ENCODE results near the gene ELSPBP1. TPM values are rescaled to one million over a fixed set of nuclear protein-coding genes. Genes with fewer than 3 reads are reported as not detected.

ELSPBP1 gene
- not detected for total RNA-seq (2021; ENCODE audit: unreplicated experiment)
- polyA plus RNA-seq (2012) = not detected in 2 replicates
- percentile 3 among the genes with signal in this experiment for Bru-seq, nascent RNA
- BruChase-seq, experiment 1, labeled RNA remaining after a 6-hour chase = not detected
- percentile 3 among the genes with signal in this experiment for BruChase-seq, experiment 2, labeled RNA remaining after a 2-hour chase
- long read RNA-seq = 0 reads

DNA sequence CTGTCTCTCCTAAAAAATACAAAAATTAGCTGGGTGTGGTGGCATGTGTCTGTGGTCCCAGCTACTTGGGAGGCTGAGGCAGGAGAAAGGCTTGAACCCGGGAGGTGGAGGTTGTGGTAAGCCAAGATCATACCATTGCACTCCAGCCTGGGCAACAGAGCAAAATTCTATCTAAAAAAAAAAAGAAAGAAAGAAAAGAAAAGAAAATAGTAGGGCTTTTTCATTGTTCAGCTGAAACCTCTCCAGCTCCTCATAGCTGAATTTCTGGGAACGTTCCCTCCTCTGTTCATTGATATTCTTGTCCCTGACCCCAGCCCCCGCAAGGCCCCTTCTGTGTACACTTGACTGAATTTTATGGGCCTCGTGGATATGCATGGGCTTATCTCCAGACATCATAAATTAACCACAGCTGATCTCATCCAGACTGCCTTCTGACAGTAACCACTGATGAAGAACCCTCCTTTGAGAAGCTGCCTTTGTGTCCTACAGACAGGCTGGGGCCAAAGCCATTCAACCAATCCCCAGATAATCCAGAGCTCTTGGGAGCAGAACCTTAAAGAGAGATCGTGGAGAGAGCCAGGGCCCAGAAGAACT lies at the start of gene ELSPBP1:
TSS of gene ELSPBP1 (plus strand) at position 424 of the 594 bp plus-strand sequence. CDS start 14,036 bp downstream, outside the sequence.
- BruUV-seq (replicated peaks) = no TSS peak
- Histone ChIP-seq H3K9me3 (ENCODE audit: control insufficient read depth in 1 of 2, insufficient read depth in 1 of 2, low read depth in 1 of 2, low read length in 2 of 2) (no peaks in the 10 kb centered on the region), H3K4me3 (replicated peaks in 1 of 2; ENCODE audit: low read depth in 1 of 2, low read length in 2 of 2) (no peak within 1 kb of the TSS), H3K27ac (ENCODE audit: low read depth, low read length) (no peak within 1 kb of the TSS), H3K27me3 (ENCODE audit: insufficient read depth, low read length) (no peaks in the 10 kb centered on the region), H3K79me2 (ENCODE audit: insufficient read depth, low read length) (no peaks in the 10 kb centered on the region), H3K36me3 (ENCODE audit: control insufficient read depth in 1 of 2, insufficient read depth in 2 of 2, low read length in 2 of 2) (no peaks in the 10 kb centered on the region), H2AFZ (ENCODE audit: low read depth, low read length, poor library complexity, severe bottlenecking) (no peak within 1 kb of the TSS), H4K20me1 (ENCODE audit: insufficient read depth) (no peaks in the 10 kb centered on the region), H3K4me1 (ENCODE audit: control insufficient read depth in 1 of 2, insufficient read depth in 2 of 2, low read length in 2 of 2) (no peaks in the 10 kb centered on the region), H3K9me2 (ENCODE audit: insufficient read depth) (0 out of 2 replicates have a peak, but pooled peaks cover 4% of the 10 kb centered on the region), H3K9ac (ENCODE audit: low read length) (no peak within 1 kb of the TSS), H3K4me2 (ENCODE audit: low read length) (no peak within 1 kb of the TSS)
- intact Hi-C loops (cut with micrococcal nuclease) = no loop called here
- ATAC-seq (no peak), DNase-seq (ENCODE audit: low read depth, low spot score) (no peak)
- POLR2A ChIA-PET = no interaction called here
- RAD21 ChIA-PET (ENCODE audit: low non-redundant PET in 1 of 2, low total read pairs in 2 of 2, uncharacterized antibody in 2 of 2, unreplicated experiment in 2 of 2) = no interaction called here
- TF ChIP-seq POLR2A (IDR thresholded peaks at IDR 0.05; ENCODE audit: borderline replicate concordance, extremely low read depth, insufficient read depth, insufficient read length) (no peak), TCF7L2 (IDR thresholded peaks at IDR 0.05; ENCODE audit: borderline replicate concordance, extremely low read depth, insufficient read depth, insufficient read length) (no peak), SIN3A (IDR thresholded peaks at IDR 0.05; ENCODE audit: low read depth) (no peak), EGR1 (IDR thresholded peaks at IDR 0.05; ENCODE audit: low read depth) (no peak), SRF (IDR thresholded peaks at IDR 0.05; ENCODE audit: low read depth) (no peak), FOSL1 (IDR thresholded peaks at IDR 0.05; ENCODE audit: low read depth) (no peak), ELF1 (IDR thresholded peaks at IDR 0.05; ENCODE audit: borderline replicate concordance, low read depth) (no peak), POLR2AphosphoS5 (IDR thresholded peaks at IDR 0.05; ENCODE audit: low read depth, low read length) (no peak), SP1 (IDR thresholded peaks at IDR 0.05; ENCODE audit: low read depth) (no peak), JUND (IDR thresholded peaks at IDR 0.05) (no peak), YY1 (IDR thresholded peaks at IDR 0.05; ENCODE audit: extremely low read depth, insufficient replicate concordance, low read depth, low read length) (no peak), ZNF274 (IDR thresholded peaks at IDR 0.05; ENCODE audit: low read depth, low read length) (no peak)
- TF ChIP-seq, protein P1, sequence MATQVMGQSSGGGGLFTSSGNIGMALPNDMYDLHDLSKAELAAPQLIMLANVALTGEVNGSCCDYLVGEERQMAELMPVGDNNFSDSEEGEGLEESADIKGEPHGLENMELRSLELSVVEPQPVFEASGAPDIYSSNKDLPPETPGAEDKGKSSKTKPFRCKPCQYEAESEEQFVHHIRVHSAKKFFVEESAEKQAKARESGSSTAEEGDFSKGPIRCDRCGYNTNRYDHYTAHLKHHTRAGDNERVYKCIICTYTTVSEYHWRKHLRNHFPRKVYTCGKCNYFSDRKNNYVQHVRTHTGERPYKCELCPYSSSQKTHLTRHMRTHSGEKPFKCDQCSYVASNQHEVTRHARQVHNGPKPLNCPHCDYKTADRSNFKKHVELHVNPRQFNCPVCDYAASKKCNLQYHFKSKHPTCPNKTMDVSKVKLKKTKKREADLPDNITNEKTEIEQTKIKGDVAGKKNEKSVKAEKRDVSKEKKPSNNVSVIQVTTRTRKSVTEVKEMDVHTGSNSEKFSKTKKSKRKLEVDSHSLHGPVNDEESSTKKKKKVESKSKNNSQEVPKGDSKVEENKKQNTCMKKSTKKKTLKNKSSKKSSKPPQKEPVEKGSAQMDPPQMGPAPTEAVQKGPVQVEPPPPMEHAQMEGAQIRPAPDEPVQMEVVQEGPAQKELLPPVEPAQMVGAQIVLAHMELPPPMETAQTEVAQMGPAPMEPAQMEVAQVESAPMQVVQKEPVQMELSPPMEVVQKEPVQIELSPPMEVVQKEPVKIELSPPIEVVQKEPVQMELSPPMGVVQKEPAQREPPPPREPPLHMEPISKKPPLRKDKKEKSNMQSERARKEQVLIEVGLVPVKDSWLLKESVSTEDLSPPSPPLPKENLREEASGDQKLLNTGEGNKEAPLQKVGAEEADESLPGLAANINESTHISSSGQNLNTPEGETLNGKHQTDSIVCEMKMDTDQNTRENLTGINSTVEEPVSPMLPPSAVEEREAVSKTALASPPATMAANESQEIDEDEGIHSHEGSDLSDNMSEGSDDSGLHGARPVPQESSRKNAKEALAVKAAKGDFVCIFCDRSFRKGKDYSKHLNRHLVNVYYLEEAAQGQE (IDR thresholded peaks at IDR 0.05; ENCODE audit: low read depth) = no peak
- TF ChIP-seq, protein P2, sequence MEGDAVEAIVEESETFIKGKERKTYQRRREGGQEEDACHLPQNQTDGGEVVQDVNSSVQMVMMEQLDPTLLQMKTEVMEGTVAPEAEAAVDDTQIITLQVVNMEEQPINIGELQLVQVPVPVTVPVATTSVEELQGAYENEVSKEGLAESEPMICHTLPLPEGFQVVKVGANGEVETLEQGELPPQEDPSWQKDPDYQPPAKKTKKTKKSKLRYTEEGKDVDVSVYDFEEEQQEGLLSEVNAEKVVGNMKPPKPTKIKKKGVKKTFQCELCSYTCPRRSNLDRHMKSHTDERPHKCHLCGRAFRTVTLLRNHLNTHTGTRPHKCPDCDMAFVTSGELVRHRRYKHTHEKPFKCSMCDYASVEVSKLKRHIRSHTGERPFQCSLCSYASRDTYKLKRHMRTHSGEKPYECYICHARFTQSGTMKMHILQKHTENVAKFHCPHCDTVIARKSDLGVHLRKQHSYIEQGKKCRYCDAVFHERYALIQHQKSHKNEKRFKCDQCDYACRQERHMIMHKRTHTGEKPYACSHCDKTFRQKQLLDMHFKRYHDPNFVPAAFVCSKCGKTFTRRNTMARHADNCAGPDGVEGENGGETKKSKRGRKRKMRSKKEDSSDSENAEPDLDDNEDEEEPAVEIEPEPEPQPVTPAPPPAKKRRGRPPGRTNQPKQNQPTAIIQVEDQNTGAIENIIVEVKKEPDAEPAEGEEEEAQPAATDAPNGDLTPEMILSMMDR (IDR thresholded peaks at IDR 0.05 in 2 of 3, conservative IDR thresholded peaks at IDR 0.05 in 1 of 3; ENCODE audit: borderline replicate concordance in 1 of 3, insufficient read depth in 1 of 3, low read depth in 2 of 3, low read length in 2 of 3) = no peak
- TF ChIP-seq, protein P3, sequence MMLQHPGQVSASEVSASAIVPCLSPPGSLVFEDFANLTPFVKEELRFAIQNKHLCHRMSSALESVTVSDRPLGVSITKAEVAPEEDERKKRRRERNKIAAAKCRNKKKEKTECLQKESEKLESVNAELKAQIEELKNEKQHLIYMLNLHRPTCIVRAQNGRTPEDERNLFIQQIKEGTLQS (IDR thresholded peaks at IDR 0.05) = no peak
- TF ChIP-seq, protein P4, sequence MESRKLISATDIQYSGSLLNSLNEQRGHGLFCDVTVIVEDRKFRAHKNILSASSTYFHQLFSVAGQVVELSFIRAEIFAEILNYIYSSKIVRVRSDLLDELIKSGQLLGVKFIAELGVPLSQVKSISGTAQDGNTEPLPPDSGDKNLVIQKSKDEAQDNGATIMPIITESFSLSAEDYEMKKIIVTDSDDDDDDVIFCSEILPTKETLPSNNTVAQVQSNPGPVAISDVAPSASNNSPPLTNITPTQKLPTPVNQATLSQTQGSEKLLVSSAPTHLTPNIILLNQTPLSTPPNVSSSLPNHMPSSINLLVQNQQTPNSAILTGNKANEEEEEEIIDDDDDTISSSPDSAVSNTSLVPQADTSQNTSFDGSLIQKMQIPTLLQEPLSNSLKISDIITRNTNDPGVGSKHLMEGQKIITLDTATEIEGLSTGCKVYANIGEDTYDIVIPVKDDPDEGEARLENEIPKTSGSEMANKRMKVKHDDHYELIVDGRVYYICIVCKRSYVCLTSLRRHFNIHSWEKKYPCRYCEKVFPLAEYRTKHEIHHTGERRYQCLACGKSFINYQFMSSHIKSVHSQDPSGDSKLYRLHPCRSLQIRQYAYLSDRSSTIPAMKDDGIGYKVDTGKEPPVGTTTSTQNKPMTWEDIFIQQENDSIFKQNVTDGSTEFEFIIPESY (IDR thresholded peaks at IDR 0.05; ENCODE audit: extremely low read depth, insufficient replicate concordance, low read length) = no peak
- CTCF ChIA-PET = no interaction called here

Measured in HCT116 (cell line).